Glutamatergic neuron (in vitro differentiated cells): ENCODE results near the gene ARHGAP10. TPM values are rescaled to one million over a fixed set of nuclear protein-coding genes. Genes with fewer than 3 reads are reported as not detected.

ENCODE experiments used
- DNase-seq: peaks from one replicate; pipeline ENCODE4 v3.0.0; 2022
- H3K27ac Mint-ChIP-seq: one replicate; pipeline ENCODE4 v1.8.0; 2020; ENCODE audit warnings: mild to moderate bottlenecking, mixed read lengths, inconsistent platforms; ENCODE audit not compliant: unreplicated experiment
- H3K27me3 Mint-ChIP-seq: one replicate; pipeline ENCODE4 v1.8.0; 2020; ENCODE audit warnings: mild to moderate bottlenecking, moderate library complexity, mixed read lengths, inconsistent platforms; ENCODE audit not compliant: unreplicated experiment
- H3K36me3 Mint-ChIP-seq: one replicate; pipeline ENCODE4 v1.8.0; 2020; ENCODE audit warnings: mild to moderate bottlenecking, mixed read lengths, inconsistent platforms; ENCODE audit not compliant: unreplicated experiment
- H3K4me1 Mint-ChIP-seq: one replicate; pipeline ENCODE4 v1.8.0; 2020; ENCODE audit warnings: mild to moderate bottlenecking, low read depth, mixed read lengths, inconsistent platforms; ENCODE audit not compliant: unreplicated experiment
- H3K4me3 Mint-ChIP-seq: one replicate; pipeline ENCODE4 v1.8.0; 2020; ENCODE audit warnings: mild to moderate bottlenecking, mixed read lengths, inconsistent platforms; ENCODE audit not compliant: unreplicated experiment
- H3K9me3 Mint-ChIP-seq: one replicate; pipeline ENCODE4 v1.8.0; 2020; ENCODE audit warnings: mild to moderate bottlenecking, moderate library complexity, mixed read lengths, inconsistent platforms; ENCODE audit not compliant: unreplicated experiment
- CTCF ChIP-seq: fragments of 200-600 bp; sonication (generic); IDR thresholded peaks from one replicate; pipeline ENCODE4 v1.5.0; 2021; ENCODE audit not compliant: partially characterized antibody, unreplicated experiment
- total RNA-seq: library from RNA; stranded (reverse); fragmentation: NEBNext Ultra II Directional; extraction: Animal tissue kit (Norgen Biotek cat#: 25700); gene quantifications from one replicate; pipeline ENCODE4 v1.2.1, GENCODE V29; 2021; ENCODE audit not compliant: unreplicated experiment

The ARHGAP10 gene
- total RNA-seq, 1 donor from 2014 or later = 19.7 TPM

GRCh38 chr4:147942729-147943128 lies 210.8 kb downstream of the ARHGAP10 start:
- no peaks in the 10 kb centered on the region for H3K36me3 Mint-ChIP-seq
- H3K4me1 Mint-ChIP-seq = peaks cover 7% of the 10 kb centered on the region
- no peak for DNase-seq
- H3K27ac Mint-ChIP-seq = no peak overlapping the region
- no peak for TF ChIP-seq CTCF
- H3K4me3 Mint-ChIP-seq = no peak overlapping the region
- no peaks in the 10 kb centered on the region for H3K27me3 Mint-ChIP-seq
- H3K9me3 Mint-ChIP-seq = no peaks in the 10 kb centered on the region

- Mint-ChIP-seq H3K9me3 (no peaks in the 10 kb centered on the region), H3K27ac (no peak overlapping the region), H3K36me3 (no peaks in the 10 kb centered on the region), H3K4me1 (peaks cover 7% of the 10 kb centered on the region), H3K4me3 (no peak overlapping the region), H3K27me3 (no peaks in the 10 kb centered on the region)
- no peak for DNase-seq
- no peak for TF ChIP-seq CTCF
Measured at GRCh38 chr4:147943159-147943638, 211.3 kb downstream of the ARHGAP10 start.

GRCh38 chr4:147944249-147944648 lies 212.4 kb downstream of the ARHGAP10 start:
- no peak for DNase-seq
- TF ChIP-seq CTCF = no peak

GRCh38 chr4:147944670-147945260 lies 212.9 kb downstream of the ARHGAP10 start:
- no peak for DNase-seq
- Mint-ChIP-seq H3K4me1 (peaks cover 7% of the 10 kb centered on the region), H3K27ac (no peak overlapping the region), H3K9me3 (no peaks in the 10 kb centered on the region), H3K27me3 (no peaks in the 10 kb centered on the region), H3K4me3 (no peak overlapping the region), H3K36me3 (no peaks in the 10 kb centered on the region)
- TF ChIP-seq CTCF = no peak

More at GRCh38 chr4:147944249-147944648, 212.4 kb downstream of the ARHGAP10 start:
- Mint-ChIP-seq H3K27me3 (no peaks in the 10 kb centered on the region), H3K9me3 (no peaks in the 10 kb centered on the region), H3K4me3 (no peak overlapping the region), H3K4me1 (peaks cover 7% of the 10 kb centered on the region), H3K27ac (no peak overlapping the region), H3K36me3 (no peaks in the 10 kb centered on the region)

- H3K4me1 Mint-ChIP-seq = no peaks in the 10 kb centered on the region
- H3K27ac Mint-ChIP-seq = no peak overlapping the region
- H3K4me3 Mint-ChIP-seq = no peak overlapping the region
- no peaks in the 10 kb centered on the region for H3K9me3 Mint-ChIP-seq
- no peaks in the 10 kb centered on the region for H3K27me3 Mint-ChIP-seq
- no peak for TF ChIP-seq CTCF
- no peaks in the 10 kb centered on the region for H3K36me3 Mint-ChIP-seq
- no peak for DNase-seq
Measured at GRCh38 chr4:147948336-147948735, 216.4 kb downstream of the ARHGAP10 start.
